HepG2 (cell line): ENCODE results near the gene NRSN2. TPM values are rescaled to one million over a fixed set of nuclear protein-coding genes. Genes with fewer than 3 reads are reported as not detected.

Source experiments
- HOXA9 ChIP-seq: sonication (generic); formaldehyde crosslinking; IDR thresholded peaks from 2 replicates; pipeline ENCODE4 v1.8.1; 2022; ENCODE audit warnings: missing genetic modification reagents, mild to moderate bottlenecking, moderate library complexity, borderline replicate concordance
- MIER3 ChIP-seq: IDR thresholded peaks from 2 replicates; pipeline ENCODE4 v1.6.1; 2016; ENCODE audit warnings: missing compliant biosample characterization, borderline replicate concordance
- NAIF1 ChIP-seq: sonication (generic); formaldehyde crosslinking; IDR thresholded peaks from 2 replicates; pipeline ENCODE4 v1.5.0; 2020; ENCODE audit warnings: mild to moderate bottlenecking, missing genetic modification reagents, borderline replicate concordance
- NFRKB ChIP-seq: fragments of 450-650 bp; IDR thresholded peaks from 2 replicates; pipeline ENCODE4 v1.6.1; 2017
- NPAS2 ChIP-seq: sonication (generic); formaldehyde crosslinking; IDR thresholded peaks from 2 replicates; pipeline ENCODE4 v1.8.0; 2022; ENCODE audit warnings: mild to moderate bottlenecking, missing genetic modification reagents, borderline replicate concordance
- NR2F2 ChIP-seq: IDR thresholded peaks from 2 replicates; pipeline ENCODE4 v1.6.1; 2012; ENCODE audit warnings: low read depth, inconsistent platforms, borderline replicate concordance
- NR2F6 ChIP-seq, 2 experiments: IDR thresholded peaks; 2 replicates each; pipeline ENCODE4 v1.6.1; 2016; ENCODE audit warnings: antibody characterized with exemption in 1 of 2, mild to moderate bottlenecking in 1 of 2
- RBAK ChIP-seq: sonication (generic); formaldehyde crosslinking; IDR thresholded peaks from 2 replicates; pipeline ENCODE4 v1.5.1; 2020; ENCODE audit warnings: mild to moderate bottlenecking, missing genetic modification reagents
- RBM39 ChIP-seq: fragments of 200-400 bp; formaldehyde crosslinking; IDR thresholded peaks from one replicate; pipeline ENCODE4 v1.6.1; 2018; ENCODE audit warnings: antibody characterized with exemption, mild to moderate bottlenecking, low read depth, low read length; ENCODE audit not compliant: poor library complexity, severe bottlenecking
- SRF ChIP-seq: IDR thresholded peaks from 2 replicates; pipeline ENCODE4 v1.6.1; 2011; ENCODE audit warnings: mild to moderate bottlenecking, low read depth, low read length, moderate library complexity
- U2AF1 ChIP-seq: fragments of 200-400 bp; formaldehyde crosslinking; optimal IDR thresholded peaks from 2 replicates; pipeline ENCODE3; 2017; ENCODE audit warnings: mild to moderate bottlenecking, low read depth, low read length
- ZNF143 ChIP-seq: sonication (generic); formaldehyde crosslinking; IDR thresholded peaks from 2 replicates; pipeline ENCODE4 v1.4.0; 2020; ENCODE audit warnings: missing genetic modification reagents
- ZNF224 ChIP-seq: sonication (generic); formaldehyde crosslinking; IDR thresholded peaks from 2 replicates; pipeline ENCODE4 v1.5.0; 2020; ENCODE audit warnings: mild to moderate bottlenecking, missing genetic modification reagents
- ZNF329 ChIP-seq: sonication (generic); formaldehyde crosslinking; IDR thresholded peaks from 2 replicates; pipeline ENCODE4 v1.9.0; 2021; ENCODE audit warnings: low read depth, mild to moderate bottlenecking, missing genetic modification reagents
- ZNF562 ChIP-seq: sonication (generic); formaldehyde crosslinking; IDR thresholded peaks from 2 replicates; pipeline ENCODE4 v1.8.0; 2022; ENCODE audit warnings: missing genetic modification reagents, borderline replicate concordance
- ZNF564 ChIP-seq: sonication (generic); formaldehyde crosslinking; IDR thresholded peaks from 2 replicates; pipeline ENCODE4 v1.8.1; 2023; ENCODE audit warnings: mild to moderate bottlenecking, missing genetic modification reagents
- ZNF703 ChIP-seq: sonication (generic); formaldehyde crosslinking; IDR thresholded peaks from 2 replicates; pipeline ENCODE4 v1.5.1; 2020; ENCODE audit warnings: missing genetic modification reagents, mild to moderate bottlenecking, moderate library complexity, borderline replicate concordance
- polyA plus RNA-seq, 8 experiments: library from polyadenylated mRNA; depleted of rRNA in 3 of 8; stranded (reverse) in 7 of 8; unstranded in 1 of 8; fragments of >200 nt; fragmentation: Illumina TruSeq in 4 of 8; extraction: Trizol in 4 of 8; gene quantifications; 2 replicates each; pipeline versions ENCODE4 v1.2.1 to v1.2.3, GENCODE V29; 2011 to 2016; ENCODE audit warnings: low read depth in 4 of 8, missing spikeins in 1 of 8, mixed read lengths in 1 of 8; ENCODE audit not compliant: insufficient read depth in 1 of 8
- total RNA-seq, 5 experiments: library from RNA; depleted of rRNA; stranded (reverse); fragments of >200 nt; fragmentation: Illumina TruSeq; extraction: Trizol; gene quantifications; 2 replicates each; pipeline ENCODE4 v1.2.3, GENCODE V29; 2016; ENCODE audit warnings: low read depth in 1 of 5
- TF ChIP-seq, protein P1 (sequence below): sonication (generic); formaldehyde crosslinking; IDR thresholded peaks from 2 replicates; pipeline ENCODE4 v1.4.0; 2020; ENCODE audit warnings: missing genetic modification reagents
- TF ChIP-seq, protein P2 (sequence below): sonication (generic); formaldehyde crosslinking; IDR thresholded peaks from 2 replicates; pipeline ENCODE4 v1.5.0; 2020; ENCODE audit warnings: mild to moderate bottlenecking, low read depth, missing genetic modification reagents, borderline replicate concordance
- TF ChIP-seq, protein P3 (sequence below): sonication (generic); formaldehyde crosslinking; IDR thresholded peaks from 2 replicates; pipeline ENCODE4 v1.4.0; 2020; ENCODE audit warnings: mild to moderate bottlenecking, missing genetic modification reagents

NRSN2 gene
- total and polyA plus RNA-seq, 2 of the 13 experiments (the other 11 are each of a cell fraction or from before 2014, with no cell fraction given), result 32.3 to 49.4 TPM

DNA sequence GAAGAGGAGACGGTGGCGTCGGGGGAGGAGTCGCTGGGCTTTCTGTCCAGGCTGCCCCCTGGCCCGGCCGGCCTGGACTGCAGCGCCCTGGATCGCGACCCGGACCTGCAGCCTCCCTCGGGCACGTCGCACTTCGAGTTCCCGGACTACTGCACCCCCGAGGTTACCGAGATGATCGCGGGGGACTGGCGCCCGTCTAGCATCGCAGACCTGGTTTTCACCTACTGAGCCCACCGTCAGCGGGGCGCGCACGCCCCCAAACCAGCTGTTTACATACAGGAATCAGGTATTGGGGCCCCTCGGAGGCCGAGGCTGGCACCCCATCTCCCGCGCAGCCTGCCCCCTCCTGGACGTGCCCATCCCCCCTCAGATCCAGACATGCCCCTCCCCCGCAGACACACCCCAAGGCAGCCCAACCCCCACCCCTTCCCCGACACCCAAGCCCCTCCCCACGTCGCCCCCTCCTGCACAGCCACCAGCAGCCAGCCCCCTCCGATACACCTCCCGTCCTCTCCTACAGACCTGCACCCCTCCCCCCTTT lies 20.2 kb upstream of the NRSN2 start (continued):
- TF ChIP-seq ZNF329 (CRISPR knock-in tag) (0 out of 2 replicates have a peak, but pooled peaks have one; percentile 45), NR2F6 (IDR thresholded peaks at IDR 0.05) (no peak; the same call in 1 of the 2 replicates), NR2F6 (CRISPR knock-in tag; IDR thresholded peaks at IDR 0.05) (no peak; the same call in 1 of the 2 replicates), RBM39 (no peak), U2AF1 (no peak), MIER3 (CRISPR knock-in tag) (no peak), SRF (no peak), RBAK (CRISPR knock-in tag) (peak; percentile 63; the same call in 1 of the 2 replicates), NPAS2 (CRISPR knock-in tag) (no peak), NAIF1 (no peak), NR2F2 (no peak), ZNF564 (no peak), HOXA9 (CRISPR knock-in tag) (no peak; the same call in 1 of the 2 replicates), ZNF562 (CRISPR knock-in tag) (no peak), NFRKB (no peak), ZNF703 (CRISPR knock-in tag) (no peak; the same call in 1 of the 2 replicates), ZNF143 (no peak), ZNF224 (CRISPR knock-in tag) (no peak)
- TF ChIP-seq, protein P1, sequence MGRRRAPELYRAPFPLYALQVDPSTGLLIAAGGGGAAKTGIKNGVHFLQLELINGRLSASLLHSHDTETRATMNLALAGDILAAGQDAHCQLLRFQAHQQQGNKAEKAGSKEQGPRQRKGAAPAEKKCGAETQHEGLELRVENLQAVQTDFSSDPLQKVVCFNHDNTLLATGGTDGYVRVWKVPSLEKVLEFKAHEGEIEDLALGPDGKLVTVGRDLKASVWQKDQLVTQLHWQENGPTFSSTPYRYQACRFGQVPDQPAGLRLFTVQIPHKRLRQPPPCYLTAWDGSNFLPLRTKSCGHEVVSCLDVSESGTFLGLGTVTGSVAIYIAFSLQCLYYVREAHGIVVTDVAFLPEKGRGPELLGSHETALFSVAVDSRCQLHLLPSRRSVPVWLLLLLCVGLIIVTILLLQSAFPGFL (CRISPR knock-in tag), result no peak; the same call in 1 of the 2 replicates
- TF ChIP-seq, protein P2, sequence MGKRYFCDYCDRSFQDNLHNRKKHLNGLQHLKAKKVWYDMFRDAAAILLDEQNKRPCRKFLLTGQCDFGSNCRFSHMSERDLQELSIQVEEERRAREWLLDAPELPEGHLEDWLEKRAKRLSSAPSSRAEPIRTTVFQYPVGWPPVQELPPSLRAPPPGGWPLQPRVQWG (CRISPR knock-in tag), result no peak; the same call in 1 of the 2 replicates
- TF ChIP-seq, protein P3, sequence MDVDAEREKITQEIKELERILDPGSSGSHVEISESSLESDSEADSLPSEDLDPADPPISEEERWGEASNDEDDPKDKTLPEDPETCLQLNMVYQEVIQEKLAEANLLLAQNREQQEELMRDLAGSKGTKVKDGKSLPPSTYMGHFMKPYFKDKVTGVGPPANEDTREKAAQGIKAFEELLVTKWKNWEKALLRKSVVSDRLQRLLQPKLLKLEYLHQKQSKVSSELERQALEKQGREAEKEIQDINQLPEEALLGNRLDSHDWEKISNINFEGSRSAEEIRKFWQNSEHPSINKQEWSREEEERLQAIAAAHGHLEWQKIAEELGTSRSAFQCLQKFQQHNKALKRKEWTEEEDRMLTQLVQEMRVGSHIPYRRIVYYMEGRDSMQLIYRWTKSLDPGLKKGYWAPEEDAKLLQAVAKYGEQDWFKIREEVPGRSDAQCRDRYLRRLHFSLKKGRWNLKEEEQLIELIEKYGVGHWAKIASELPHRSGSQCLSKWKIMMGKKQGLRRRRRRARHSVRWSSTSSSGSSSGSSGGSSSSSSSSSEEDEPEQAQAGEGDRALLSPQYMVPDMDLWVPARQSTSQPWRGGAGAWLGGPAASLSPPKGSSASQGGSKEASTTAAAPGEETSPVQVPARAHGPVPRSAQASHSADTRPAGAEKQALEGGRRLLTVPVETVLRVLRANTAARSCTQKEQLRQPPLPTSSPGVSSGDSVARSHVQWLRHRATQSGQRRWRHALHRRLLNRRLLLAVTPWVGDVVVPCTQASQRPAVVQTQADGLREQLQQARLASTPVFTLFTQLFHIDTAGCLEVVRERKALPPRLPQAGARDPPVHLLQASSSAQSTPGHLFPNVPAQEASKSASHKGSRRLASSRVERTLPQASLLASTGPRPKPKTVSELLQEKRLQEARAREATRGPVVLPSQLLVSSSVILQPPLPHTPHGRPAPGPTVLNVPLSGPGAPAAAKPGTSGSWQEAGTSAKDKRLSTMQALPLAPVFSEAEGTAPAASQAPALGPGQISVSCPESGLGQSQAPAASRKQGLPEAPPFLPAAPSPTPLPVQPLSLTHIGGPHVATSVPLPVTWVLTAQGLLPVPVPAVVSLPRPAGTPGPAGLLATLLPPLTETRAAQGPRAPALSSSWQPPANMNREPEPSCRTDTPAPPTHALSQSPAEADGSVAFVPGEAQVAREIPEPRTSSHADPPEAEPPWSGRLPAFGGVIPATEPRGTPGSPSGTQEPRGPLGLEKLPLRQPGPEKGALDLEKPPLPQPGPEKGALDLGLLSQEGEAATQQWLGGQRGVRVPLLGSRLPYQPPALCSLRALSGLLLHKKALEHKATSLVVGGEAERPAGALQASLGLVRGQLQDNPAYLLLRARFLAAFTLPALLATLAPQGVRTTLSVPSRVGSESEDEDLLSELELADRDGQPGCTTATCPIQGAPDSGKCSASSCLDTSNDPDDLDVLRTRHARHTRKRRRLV, result no peak
